GM12801 (cell line): ENCODE results near the gene KRTAP10-1.

Source experiments
- CTCF ChIP-seq: IDR thresholded peaks from one replicate; pipeline ENCODE4 v1.5.1; 2011; ENCODE audit warnings: control low read depth; ENCODE audit not compliant: insufficient read length; ENCODE audit errors: extremely low read depth

Gene KRTAP10-1

DNA sequence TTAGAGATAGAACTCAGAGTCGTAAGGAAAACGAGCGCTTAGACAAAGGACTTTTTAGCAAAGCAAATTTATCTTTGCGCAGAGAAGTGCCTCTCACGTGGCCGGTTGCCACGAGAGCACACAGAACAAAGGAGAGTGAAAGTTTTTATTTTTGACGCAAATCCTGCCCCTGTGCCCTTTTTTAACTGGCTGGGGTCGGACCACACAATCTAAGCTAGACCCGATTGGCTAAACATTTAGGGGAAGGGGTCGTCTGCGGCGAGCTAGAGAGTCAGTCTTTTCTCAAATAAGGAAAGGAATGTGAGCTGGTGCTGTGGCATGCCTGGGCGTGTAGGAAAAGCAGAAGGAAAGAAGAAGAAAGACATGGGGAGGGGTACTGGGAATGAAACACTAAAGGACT is 8.9 kb upstream of the KRTAP10-1 start:
- no peak for TF ChIP-seq CTCF

DNA sequence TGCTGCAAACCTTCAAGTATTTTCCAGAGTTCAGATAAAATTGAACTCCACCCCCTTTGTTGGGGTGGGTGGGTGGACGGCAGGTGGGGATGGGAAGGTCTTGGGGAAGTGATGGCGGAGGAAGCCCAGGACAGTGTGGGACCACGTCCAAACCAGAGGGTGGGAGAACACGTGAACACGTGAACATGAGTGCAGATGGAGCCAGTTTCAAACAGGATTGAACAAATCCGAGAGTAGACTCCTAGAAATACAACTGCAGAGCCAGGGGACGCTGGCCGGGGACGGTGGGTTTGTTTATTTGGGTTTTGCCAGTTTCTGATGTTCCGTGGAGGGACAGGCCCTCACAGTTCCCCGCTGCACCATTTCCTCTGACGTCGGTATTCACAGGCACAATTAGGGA is 8.4 kb upstream of the KRTAP10-1 start:
- no peak for TF ChIP-seq CTCF

- TF ChIP-seq CTCF, result no peak
These were observed 7.8 kb upstream of the KRTAP10-1 start for GRCh38 chr21:44547656-44548331.

DNA sequence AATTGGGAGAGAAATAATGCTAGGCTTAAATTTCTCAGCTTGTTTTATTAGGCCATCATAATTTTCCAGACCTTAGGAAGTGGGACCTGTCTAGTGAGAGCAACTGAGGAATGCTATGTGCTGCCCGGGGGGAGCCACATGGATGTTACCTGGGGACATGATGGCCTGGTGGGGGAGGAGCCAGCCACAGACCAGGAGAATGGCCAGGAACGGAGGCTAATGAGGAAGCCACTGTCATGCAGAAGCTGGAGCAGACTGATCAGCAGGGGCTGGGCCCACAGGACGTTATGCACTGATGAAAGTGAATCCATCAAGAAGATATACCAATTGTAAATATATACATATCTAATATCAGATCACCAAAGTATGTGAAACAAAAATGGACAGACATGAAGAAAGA is 4.6 kb upstream of the KRTAP10-1 start:
- no peak for TF ChIP-seq CTCF

DNA sequence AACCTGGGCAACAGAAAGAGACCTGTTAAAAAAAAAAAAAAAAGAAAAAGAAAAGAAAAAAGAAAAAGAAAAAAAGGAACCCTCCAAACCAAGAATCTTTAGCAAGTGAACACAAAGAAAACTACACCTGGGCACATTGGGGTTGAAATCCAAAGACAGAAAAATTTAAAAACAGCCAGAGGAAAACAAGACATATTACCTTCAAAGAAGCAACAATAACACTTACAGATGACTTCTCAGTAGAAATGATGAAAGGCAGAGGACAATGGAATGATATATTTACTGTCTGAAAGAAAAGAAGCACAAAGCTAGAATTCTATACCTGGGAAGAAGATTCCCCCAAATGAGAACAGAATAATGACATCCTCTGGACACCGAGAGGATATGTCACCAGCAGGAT is 2.7 kb upstream of the KRTAP10-1 start:
- TF ChIP-seq CTCF, result no peak

DNA sequence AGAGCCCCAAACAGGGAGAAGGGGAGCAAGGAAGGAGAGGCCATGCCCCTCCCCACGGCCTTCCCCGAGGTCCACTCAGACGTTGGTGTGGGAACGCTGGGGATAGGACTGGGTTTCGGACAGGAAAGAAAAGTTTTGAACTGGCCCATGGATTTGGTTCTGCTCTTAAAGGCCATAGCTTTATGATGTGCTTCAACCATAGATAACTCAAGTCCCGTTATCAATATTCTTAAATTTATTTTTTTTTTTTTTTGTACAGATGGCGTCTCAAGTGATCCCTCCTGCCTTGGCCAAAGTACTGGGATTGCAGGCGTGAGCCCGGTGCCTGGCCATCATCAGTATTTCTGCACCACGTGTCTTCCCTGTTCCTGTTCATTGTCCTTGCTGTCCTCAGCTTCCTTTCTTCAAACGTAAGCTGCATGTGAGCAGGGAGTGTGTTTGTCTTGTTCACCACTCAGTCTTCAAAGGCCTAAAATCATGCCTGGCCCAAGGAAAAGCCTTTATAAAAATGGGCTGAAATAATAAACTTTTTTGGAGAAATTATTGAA is 820 bp upstream of the KRTAP10-1 start:
- TF ChIP-seq CTCF, result no peak

- no peak for TF ChIP-seq CTCF
These were observed 949 bp downstream of the KRTAP10-1 start for GRCh38 chr21:44539046-44539445.
